ENCODE results near the gene EIF3K. TPM values are rescaled to one million over a fixed set of nuclear protein-coding genes. Genes with fewer than 3 reads are reported as not detected.
A peak's percentile ranks its signal among the peaks of the same experiment; 100 is the strongest.

Gene EIF3K
- total and polyA plus RNA-seq, 2 of the 13 experiments (the other 11 are each of a cell fraction or from before 2014, with no cell fraction given) = 179 to 258 TPM

- TF ChIP-seq SALL2 (CRISPR knock-in tag; IDR thresholded peaks at IDR 0.05) (no peak), ZNF362 (CRISPR knock-in tag; IDR thresholded peaks at IDR 0.05; ENCODE audit: borderline replicate concordance) (peak; percentile 40; the same call in 1 of the 2 replicates), HOXA5 (CRISPR knock-in tag; IDR thresholded peaks at IDR 0.05) (0 out of 2 replicates have a peak, but pooled peaks have one; percentile 42), ZNF772 (CRISPR knock-in tag; IDR thresholded peaks at IDR 0.05) (peak; percentile 53; the same call in 1 of the 2 replicates), HNRNPUL1 (IDR thresholded peaks at IDR 0.05; ENCODE audit: low read depth, low read length) (no peak), ARID3A (IDR thresholded peaks at IDR 0.05; ENCODE audit: low read depth, low read length) (peak; percentile 68), ZHX2 (IDR thresholded peaks at IDR 0.05; ENCODE audit: low read depth) (0 out of 2 replicates have a peak, but pooled peaks have one; percentile 10), ZHX2 (CRISPR knock-in tag; IDR thresholded peaks at IDR 0.05; ENCODE audit: borderline replicate concordance) (no peak), LCORL (IDR thresholded peaks at IDR 0.05) (no peak), LCORL (CRISPR knock-in tag; IDR thresholded peaks at IDR 0.05) (peak; percentile 52), SPEN (CRISPR knock-in tag; IDR thresholded peaks at IDR 0.05; ENCODE audit: low read depth) (no peak), HOXA7 (CRISPR knock-in tag; IDR thresholded peaks at IDR 0.05) (no peak), ASH2L (IDR thresholded peaks at IDR 0.05; ENCODE audit: insufficient read length, low read depth, low read length) (peak; percentile 63), PAX8 (CRISPR knock-in tag; IDR thresholded peaks at IDR 0.05; ENCODE audit: borderline replicate concordance) (0 out of 2 replicates have a peak, but pooled peaks have one; percentile 32), RCOR2 (CRISPR knock-in tag; IDR thresholded peaks at IDR 0.05) (0 out of 2 replicates have a peak, but pooled peaks have one; percentile 44), RFXANK (CRISPR knock-in tag; IDR thresholded peaks at IDR 0.05) (no peak), ZNF431 (CRISPR knock-in tag; IDR thresholded peaks at IDR 0.05; ENCODE audit: borderline replicate concordance, low read depth) (no peak), FOXM1 (CRISPR knock-in tag; IDR thresholded peaks at IDR 0.05) (no peak), ZNF800 (CRISPR knock-in tag; IDR thresholded peaks at IDR 0.05) (0 out of 2 replicates have a peak, but pooled peaks have one; percentile 57)
Observed at GRCh38 chr19:38685666-38686529, 66.9 kb downstream of the EIF3K start (continued).

All from HepG2 (cell line).